HG03103 (cell line): ENCODE measurements around the gene CNKSR1.

Experiments
- ATAC-seq: cut with Tn5 transposase; IDR thresholded peaks from one replicate; pipeline ENCODE4 v1.9.1; 2021; ENCODE audit warnings: low read depth; ENCODE audit not compliant: unreplicated experiment

CNKSR1 gene

GRCh38 chr1:26182383-26182696 is 5.0 kb downstream of the CNKSR1 start:
- no peak for ATAC-seq

GRCh38 chr1:26184086-26184485 is 6.8 kb downstream of the CNKSR1 start:
- ATAC-seq = no peak

GRCh38 chr1:26184883-26185282 is 7.6 kb downstream of the CNKSR1 start:
- no peak for ATAC-seq

- no peak for ATAC-seq
Observed at GRCh38 chr1:26187882-26188281, 10.6 kb downstream of the CNKSR1 start.

- ATAC-seq = no peak
Observed at GRCh38 chr1:26188477-26188876, 11.2 kb downstream of the CNKSR1 start.

GRCh38 chr1:26189331-26189730 is 12.0 kb downstream of the CNKSR1 start:
- no peak for ATAC-seq

GRCh38 chr1:26189751-26190275 is 12.5 kb downstream of the CNKSR1 start:
- no peak for ATAC-seq

GRCh38 chr1:26190373-26190987 is 13.2 kb downstream of the CNKSR1 start, which contains the start of gene CATSPER4:
TSS of gene CATSPER4 (plus strand) at chr1:26190602. CDS start at chr1:26190628, 26 bp downstream.
- ATAC-seq = no peak

- no peak for ATAC-seq
Observed at GRCh38 chr1:26191739-26192138, 14.4 kb downstream of the CNKSR1 start.

- no peak for ATAC-seq
Observed at GRCh38 chr1:26195805-26196204, 18.5 kb downstream of the CNKSR1 start.

GRCh38 chr1:26197301-26197700 is 20.0 kb downstream of the CNKSR1 start:
- ATAC-seq = no peak

- ATAC-seq = no peak
Observed at GRCh38 chr1:26197813-26198212, 20.5 kb downstream of the CNKSR1 start.

GRCh38 chr1:26200413-26200812 is 23.1 kb downstream of the CNKSR1 start:
- ATAC-seq = no peak

- ATAC-seq = no peak
Observed at GRCh38 chr1:26203642-26204318, 26.5 kb downstream of the CNKSR1 start.

GRCh38 chr1:26210147-26210870 is 33.0 kb downstream of the CNKSR1 start:
- ATAC-seq = no peak

GRCh38 chr1:26212726-26213125 is 35.4 kb downstream of the CNKSR1 start:
- no peak for ATAC-seq

GRCh38 chr1:26213335-26213905 is 36.1 kb downstream of the CNKSR1 start:
- ATAC-seq = no peak

- no peak for ATAC-seq
Observed at GRCh38 chr1:26215246-26215645, 38.0 kb downstream of the CNKSR1 start.

- ATAC-seq = no peak
Observed at GRCh38 chr1:26218906-26219494, 41.7 kb downstream of the CNKSR1 start.

GRCh38 chr1:26220199-26220912 is 43.1 kb downstream of the CNKSR1 start:
- no peak for ATAC-seq
